ENCODE data around the gene VEGFA.

GRCh38 chr6:43778976-43779851 lies 9.2 kb downstream of the VEGFA start:
- TF ChIP-seq CTCF (IDR thresholded peaks at IDR 0.05) (no peak), POLR2AphosphoS5 (IDR thresholded peaks at IDR 0.05) (no peak)
